Stimulated activated CD4-positive, alpha-beta T cell treated with anti-CD3 and anti-CD28 coated beads, Interleukin-1b, Interleukin-23, amount 100 ng/mL, for 48 hours (primary cell): ENCODE data around the gene RFFL.
A peak's percentile ranks its signal among the peaks of the same experiment; 100 is the strongest.
"Not testable (repeated sequence)": the region's sequence is repeated elsewhere in the genome, so short reads cannot be mapped to it uniquely, and the experiment has no call there.

Source experiments
- DNase-seq: peaks from one replicate; pipeline ENCODE4 v3.0.0-alpha.2; 2020

RFFL gene

GRCh38 chr17:35001549-35001948, 62.0 kb downstream of the RFFL start:
- DNase-seq, result no peak

GRCh38 chr17:35000965-35001364, 62.5 kb downstream of the RFFL start:
- DNase-seq, result not testable (repeated sequence)

GRCh38 chr17:34999456-34999855, 64.1 kb downstream of the RFFL start:
- DNase-seq, result no peak

GRCh38 chr17:34998205-34998604, 65.3 kb downstream of the RFFL start:
- peak; percentile 81 for DNase-seq

- no peak for DNase-seq
Measured at GRCh38 chr17:34997355-34997862, 66.1 kb downstream of the RFFL start.

GRCh38 chr17:34996422-34997285, 66.9 kb downstream of the RFFL start:
- DNase-seq, result no peak

- DNase-seq, result no peak
Measured at GRCh38 chr17:34993031-34993430, 70.5 kb downstream of the RFFL start.

GRCh38 chr17:34991606-34992005, 71.9 kb downstream of the RFFL start:
- no peak for DNase-seq

GRCh38 chr17:34990921-34991365, 72.6 kb downstream of the RFFL start:
- DNase-seq, result no peak

- no peak for DNase-seq
Measured at GRCh38 chr17:34989473-34989872, 74.0 kb downstream of the RFFL start.

- no peak for DNase-seq
Measured at GRCh38 chr17:34988644-34989043, 74.9 kb downstream of the RFFL start.

- no peak for DNase-seq
Measured at GRCh38 chr17:34987232-34987631, 76.3 kb downstream of the RFFL start.

GRCh38 chr17:34981538-34982241, 81.8 kb downstream of the RFFL start:
- DNase-seq, result no peak

GRCh38 chr17:34980681-34981537, 82.6 kb downstream of the RFFL start:
- DNase-seq, result peak; percentile 66

GRCh38 chr17:34980353-34980680, 83.2 kb downstream of the RFFL start, which contains the start of gene LIG3:
TSS of gene LIG3 (plus strand) at chr17:34980512. CDS start at chr17:34983006, 2,494 bp downstream.
- DNase-seq, result peak; percentile 93

GRCh38 chr17:34979650-34980352, 83.7 kb downstream of the RFFL start:
- DNase-seq, result no peak

- DNase-seq, result no peak
Measured at GRCh38 chr17:34979153-34979552, 84.4 kb downstream of the RFFL start.

GRCh38 chr17:34974794-34975785, 88.4 kb downstream of the RFFL start:
- DNase-seq, result no peak

- DNase-seq, result no peak
Measured at GRCh38 chr17:34974179-34974578, 89.3 kb downstream of the RFFL start.

GRCh38 chr17:34961093-34961911, 102.2 kb downstream of the RFFL start, which contains the start of the genes CCT6B and ZNF830:
TSS of gene CCT6B (minus strand) at chr17:34961460. CDS start at chr17:34961393, 67 bp downstream.
TSS of gene ZNF830 (plus strand) at chr17:34961540. CDS start at chr17:34961567, 27 bp downstream.
- peak; percentile 91 for DNase-seq
